GM18499 (cell line): ENCODE results near the gene TRPT1.
A peak's percentile ranks its signal among the peaks of the same experiment; 100 is the strongest.

Experiments
- ATAC-seq: cut with Tn5 transposase; IDR thresholded peaks from one replicate; pipeline ENCODE4 v1.9.1; 2021; ENCODE audit warnings: moderate number of reproducible peaks; ENCODE audit not compliant: insufficient read depth, unreplicated experiment

The TRPT1 gene

DNA sequence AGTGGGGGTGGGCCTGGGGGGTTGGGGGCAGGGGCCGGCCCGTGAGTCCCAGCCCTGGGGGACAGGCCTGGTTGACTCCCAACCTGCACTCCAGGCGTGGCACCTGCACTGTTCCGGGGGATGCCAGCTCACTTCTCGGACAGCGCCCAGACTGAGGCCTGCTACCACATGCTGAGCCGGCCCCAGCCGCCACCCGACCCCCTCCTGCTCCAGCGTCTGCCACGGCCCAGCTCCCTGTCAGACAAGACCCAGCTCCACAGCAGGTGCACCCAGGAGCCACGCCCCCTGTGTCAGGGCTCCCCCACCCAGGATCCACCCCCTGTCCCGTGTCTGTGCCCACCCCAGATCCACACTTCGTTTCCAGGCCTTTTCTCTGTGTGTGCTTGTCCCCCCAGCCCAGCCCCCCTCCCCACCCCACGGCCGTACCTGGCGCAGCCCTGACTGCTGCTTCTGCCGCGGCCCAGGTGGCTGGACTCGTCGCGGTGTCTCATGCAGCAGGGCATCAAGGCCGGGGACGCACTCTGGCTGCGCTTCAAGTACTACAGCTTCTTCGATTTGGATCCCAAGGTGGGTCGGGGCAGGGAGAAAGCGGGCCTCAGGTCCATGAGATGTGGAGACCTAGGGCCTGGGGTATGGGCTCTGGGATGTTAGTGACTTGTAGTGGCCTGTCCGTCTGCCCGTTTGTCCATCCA is 14.7 kb downstream of the TRPT1 start:
- ATAC-seq: no peak

GRCh38 chr11:64210301-64211020 is 15.5 kb downstream of the TRPT1 start:
- no peak for ATAC-seq

DNA sequence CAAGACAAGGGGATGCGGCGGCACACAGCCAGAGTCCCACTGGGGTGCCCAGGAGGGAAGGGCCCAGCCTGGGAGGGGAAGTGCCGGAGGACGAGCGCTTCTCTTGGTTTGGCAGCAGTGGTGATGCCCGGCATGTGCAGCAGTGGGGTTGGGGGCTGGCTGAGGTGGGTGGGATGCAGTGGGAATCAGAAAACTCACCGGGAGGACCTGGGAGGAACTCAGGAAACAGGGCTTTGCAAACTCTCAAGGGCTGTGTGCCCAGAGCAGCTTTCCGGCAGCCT is 16.5 kb downstream of the TRPT1 start:
- ATAC-seq: no peak

GRCh38 chr11:64208796-64209562 is 17.0 kb downstream of the TRPT1 start:
- ATAC-seq: no peak

GRCh38 chr11:64208086-64208795 is 17.7 kb downstream of the TRPT1 start:
- ATAC-seq: no peak

GRCh38 chr11:64207256-64208085 is 18.5 kb downstream of the TRPT1 start:
- ATAC-seq: no peak

GRCh38 chr11:64206457-64207255 is 19.3 kb downstream of the TRPT1 start, which contains the start of gene FERMT3:
Gene FERMT3, plus strand, starts transcription at chr11:64206721. Its CDS starts 644 bp downstream, at chr11:64207365.
- ATAC-seq: no peak

DNA sequence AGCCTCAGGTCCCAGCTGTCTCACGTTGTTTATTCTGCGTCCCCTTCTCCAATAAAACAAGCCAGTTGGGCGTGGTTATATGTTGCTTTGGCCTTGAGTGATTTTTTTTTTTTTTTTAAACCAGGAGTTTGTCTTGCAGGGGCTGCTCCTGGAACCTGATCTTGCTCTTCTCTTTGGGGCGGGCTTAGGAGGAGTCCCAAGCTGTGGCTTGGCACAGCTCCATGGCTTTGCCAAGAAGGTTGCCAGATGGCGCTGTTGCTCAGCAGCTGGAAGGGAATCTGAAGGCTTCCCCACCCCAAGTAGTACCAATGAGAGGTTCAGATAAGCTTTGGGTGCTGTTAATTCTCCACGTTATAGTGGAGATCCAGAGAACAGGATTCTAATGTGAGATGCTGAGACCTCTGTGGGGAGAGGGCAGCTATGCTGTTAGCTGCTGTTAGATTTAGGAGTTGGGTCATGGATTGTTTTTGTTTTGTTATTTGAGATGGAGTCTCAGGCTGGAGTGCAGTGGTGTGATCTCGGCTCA is 21.5 kb downstream of the TRPT1 start:
- no peak for ATAC-seq

DNA sequence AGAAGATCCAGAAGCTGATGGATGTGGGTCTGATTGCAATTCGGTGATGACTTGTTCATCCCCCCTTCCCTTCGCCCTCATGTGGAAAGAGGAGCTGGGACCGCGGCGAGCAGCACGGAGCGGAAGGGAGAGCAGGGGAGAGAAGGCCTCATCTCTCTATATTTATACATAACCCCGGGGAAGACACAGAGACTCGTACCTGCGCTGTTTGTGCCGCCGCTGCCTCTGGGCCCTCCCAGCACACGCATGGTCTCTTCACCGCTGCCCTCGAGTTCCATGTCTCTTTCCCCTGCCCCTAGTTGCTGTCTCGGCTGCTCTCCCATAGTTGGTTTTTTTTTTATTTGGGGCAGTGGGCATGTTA is 21.9 kb downstream of the TRPT1 start:
- ATAC-seq: no peak

DNA sequence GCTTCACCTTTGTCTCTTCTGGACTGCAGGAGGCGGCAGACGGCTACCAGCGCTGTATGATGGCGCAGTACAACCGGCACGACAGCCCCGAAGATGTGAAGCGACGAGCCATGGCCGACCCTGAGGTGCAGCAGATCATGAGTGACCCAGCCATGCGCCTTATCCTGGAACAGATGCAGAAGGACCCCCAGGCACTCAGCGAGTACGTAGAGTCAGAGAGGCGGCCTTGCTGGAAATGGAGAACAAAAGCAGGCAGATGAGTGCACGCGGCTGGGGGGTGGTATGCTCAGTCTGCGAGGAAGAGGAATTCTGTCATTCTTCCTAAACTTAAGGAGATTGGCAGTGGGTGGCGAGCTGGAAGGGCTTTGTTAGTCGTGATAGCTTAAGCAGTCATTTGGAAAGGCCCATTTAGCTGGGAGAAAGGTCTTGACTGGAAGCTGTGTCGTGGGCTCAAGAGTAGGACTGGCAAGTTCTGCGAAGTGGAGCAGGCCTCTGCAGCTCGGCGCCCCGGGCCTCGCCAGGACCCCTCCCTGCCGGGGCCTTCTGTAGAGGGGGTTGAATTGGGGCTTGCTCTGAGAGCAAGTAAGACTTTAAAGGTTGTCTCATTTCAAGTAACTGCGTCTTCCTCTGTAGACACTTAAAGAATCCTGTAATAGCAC is 22.4 kb downstream of the TRPT1 start:
- no peak for ATAC-seq

GRCh38 chr11:64202992-64203391 is 23.0 kb downstream of the TRPT1 start:
- ATAC-seq: no peak

DNA sequence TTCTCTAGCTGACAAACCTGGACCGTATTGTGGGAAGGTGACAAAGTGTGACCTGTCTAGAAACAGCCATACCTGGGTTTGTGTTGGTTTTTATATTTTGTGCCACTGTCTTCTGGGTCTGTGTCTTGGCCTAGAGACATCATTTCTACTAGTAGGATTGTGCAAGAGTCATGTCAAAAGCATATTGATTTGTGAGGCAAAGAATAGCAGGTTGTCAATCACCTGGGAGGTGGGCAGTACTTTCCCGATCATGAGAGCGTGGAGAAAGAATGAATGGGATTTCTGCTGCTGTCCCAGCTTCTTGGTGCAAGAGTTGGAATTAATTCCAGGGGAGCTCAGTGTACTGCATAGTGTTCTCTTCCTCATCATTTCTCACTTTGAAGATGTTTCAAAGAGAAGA is 24.4 kb downstream of the TRPT1 start:
- ATAC-seq: no peak

- no peak for ATAC-seq
Observed at GRCh38 chr11:64198511-64198910, 27.5 kb downstream of the TRPT1 start.

DNA sequence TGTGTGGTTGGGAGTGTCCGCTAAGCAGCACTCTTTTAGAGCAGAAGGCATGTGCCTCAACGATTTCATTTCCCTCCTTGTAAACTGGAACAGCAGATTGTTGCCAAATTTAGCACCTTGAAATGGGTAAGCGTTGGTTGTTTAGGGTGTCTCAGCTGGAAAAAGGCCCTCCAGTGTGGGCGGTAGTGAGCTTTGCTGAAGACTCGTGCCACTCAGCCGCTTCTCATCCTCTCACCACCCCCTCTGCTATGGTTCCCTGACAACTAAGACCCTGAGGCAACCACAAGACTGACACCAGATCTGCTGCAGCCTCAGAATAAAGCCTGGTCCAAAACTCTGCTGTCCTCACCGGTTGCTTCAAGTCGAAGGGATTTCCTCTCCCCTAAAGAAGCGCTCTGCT is 29.4 kb downstream of the TRPT1 start:
- no peak for ATAC-seq

DNA sequence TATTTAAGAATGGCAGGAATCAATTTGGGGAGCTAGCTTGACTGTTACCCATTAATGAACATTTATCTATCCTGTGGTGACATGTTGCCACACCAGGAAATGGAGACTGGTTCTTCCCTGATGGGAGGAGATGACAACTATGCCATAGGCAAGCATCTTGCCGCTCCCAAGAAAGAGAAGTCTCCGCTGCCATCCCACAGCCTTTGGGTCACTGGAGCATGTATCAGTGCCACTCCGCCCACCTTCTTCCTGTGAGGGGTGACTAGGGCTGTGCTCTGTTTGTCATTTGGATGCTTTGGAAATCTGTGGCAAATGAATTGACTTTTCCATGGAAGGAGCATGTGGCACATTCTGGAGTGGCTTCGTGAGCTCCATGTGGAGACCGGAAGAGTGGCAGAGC is 33.6 kb downstream of the TRPT1 start:
- no peak for ATAC-seq

DNA sequence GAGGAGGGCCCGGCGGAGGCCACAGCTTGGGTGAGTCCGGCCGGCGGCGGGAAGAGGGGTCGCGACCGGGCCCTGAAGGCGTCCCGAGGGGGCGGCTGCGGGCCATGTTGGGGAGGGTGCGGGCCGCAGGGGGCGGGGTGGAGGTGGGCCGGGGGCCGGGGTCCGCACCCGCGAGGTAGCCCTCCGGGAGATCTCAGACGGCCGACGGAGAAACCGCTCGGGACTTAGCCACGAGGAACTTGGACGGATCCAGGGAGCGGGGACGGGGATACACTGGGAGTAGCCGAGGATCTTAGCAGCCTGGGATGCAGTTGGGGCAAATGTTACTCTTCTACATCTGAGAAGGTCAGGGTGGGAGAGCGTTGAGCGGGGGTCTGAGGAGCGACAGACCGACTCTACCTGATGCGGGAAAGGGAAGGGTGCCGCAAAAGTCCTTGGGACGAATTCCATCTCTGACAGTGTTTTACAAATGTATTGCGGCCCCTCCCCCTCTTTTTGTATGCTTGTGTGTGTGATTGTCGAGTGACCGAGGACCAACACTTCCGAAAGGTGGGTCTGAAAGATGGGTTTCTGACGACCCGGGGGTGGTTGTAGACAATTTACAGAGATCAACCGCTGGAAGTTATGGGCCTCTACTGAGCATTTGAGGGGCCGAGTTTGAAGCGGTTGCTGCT is 39.4 kb downstream of the TRPT1 start:
- no peak for ATAC-seq

DNA sequence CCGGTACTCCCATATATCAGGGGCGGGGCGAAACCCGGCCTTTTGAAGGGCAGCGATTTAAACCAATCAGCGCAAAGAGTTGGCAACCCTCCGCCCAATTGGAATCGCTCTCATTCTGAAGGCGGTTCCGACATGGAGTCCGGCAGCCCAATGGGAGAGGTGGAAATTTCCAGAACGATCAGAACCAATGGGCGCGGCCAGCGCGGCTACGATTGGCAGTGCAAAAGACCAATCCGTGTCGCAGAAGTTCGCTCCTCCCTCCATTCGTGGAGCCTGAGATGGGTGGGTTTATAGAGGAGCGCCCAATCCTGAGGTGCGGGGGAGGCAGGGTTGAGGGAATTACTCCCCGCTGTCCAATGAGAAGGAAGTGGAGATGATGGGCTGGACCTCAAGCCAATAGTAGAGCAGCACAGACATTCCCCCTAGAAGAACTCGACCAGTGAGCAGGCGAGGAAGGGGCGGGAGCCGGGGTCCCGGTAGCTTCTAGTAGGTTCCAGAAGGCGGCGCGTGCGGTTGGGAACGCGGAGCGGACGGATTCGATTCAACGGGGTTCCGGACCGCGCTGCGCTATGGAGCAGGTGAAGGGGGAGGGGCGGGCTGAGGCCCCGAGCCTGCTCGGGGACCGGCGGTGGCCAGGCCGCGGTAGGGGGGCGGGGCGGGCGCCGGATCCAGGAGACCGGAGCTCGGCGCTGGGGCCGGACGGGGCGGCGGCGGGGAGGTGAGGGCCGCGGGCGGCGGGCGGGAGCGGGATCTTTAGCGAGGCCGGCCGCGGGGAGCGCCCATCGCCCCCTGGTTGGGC is 40.1 kb downstream of the TRPT1 start, which contains the start of gene STIP1:
STIP1 (plus strand) TSS at position 479 of the 799 bp plus-strand sequence; CDS start at position 570, 91 bp downstream.
- ATAC-seq: peak; percentile 74
